ENCODE data around the gene CDC42SE1. TPM values are rescaled to one million over a fixed set of nuclear protein-coding genes. Genes with fewer than 3 reads are reported as not detected.

CDC42SE1 gene
- total RNA-seq, 1 experiment from 2014 or later: 60.8 TPM

GRCh38 chr1:151056149-151056548, 3.3 kb downstream of the CDC42SE1 start:
- Histone ChIP-seq H2AFZ (ENCODE audit: low read length) (no peak overlapping the region), H3F3A (ENCODE audit: low read length, unreplicated experiment) (peaks cover 4% of the 10 kb centered on the region), H4K20me1 (ENCODE audit: low read length) (peaks cover 25% of the 10 kb centered on the region; the same call in 1 of the 2 replicates), H3K9me2 (replicated peaks; ENCODE audit: low read length) (no peaks in the 10 kb centered on the region), H3K36me3 (ENCODE audit: low read depth, low read length) (peaks cover 49% of the 10 kb centered on the region), H3K4me3 (ENCODE audit: low read length) (no peak overlapping the region), H3K4me2 (ENCODE audit: low read length) (peak overlapping the region; percentile 23; the same call in 1 of the 2 replicates), H3K9ac (ENCODE audit: low read length) (no peak overlapping the region), H3K27me3 (ENCODE audit: low read length) (no peaks in the 10 kb centered on the region), H3K9me3 (ENCODE audit: low read length) (no peaks in the 10 kb centered on the region), H3K4me1 (ENCODE audit: insufficient read depth, low read length) (peaks cover 26% of the 10 kb centered on the region), H3K79me2 (ENCODE audit: low read length) (peaks cover 65% of the 10 kb centered on the region), H3K27ac (ENCODE audit: low read length) (no peak overlapping the region)
- no peak for TF ChIP-seq EZH2 (IDR thresholded peaks at IDR 0.05; ENCODE audit: low read length, unreplicated experiment)
- no peak for TF ChIP-seq EZH2phosphoT487 (IDR thresholded peaks at IDR 0.05; ENCODE audit: borderline replicate concordance, low read length)
- TF ChIP-seq CTCF (conservative IDR thresholded peaks at IDR 0.05; ENCODE audit: low read depth, low read length): no peak
- CTCF ChIA-PET: no interaction called here
- ATAC-seq (no peak), DNase-seq (no peak)
- BruUV-seq (replicated peaks): no TSS peak
- POLR2A ChIA-PET (ENCODE audit: unreplicated experiment): no interaction called here
- intact Hi-C loops (cut with micrococcal nuclease): no loop called here

DNA sequence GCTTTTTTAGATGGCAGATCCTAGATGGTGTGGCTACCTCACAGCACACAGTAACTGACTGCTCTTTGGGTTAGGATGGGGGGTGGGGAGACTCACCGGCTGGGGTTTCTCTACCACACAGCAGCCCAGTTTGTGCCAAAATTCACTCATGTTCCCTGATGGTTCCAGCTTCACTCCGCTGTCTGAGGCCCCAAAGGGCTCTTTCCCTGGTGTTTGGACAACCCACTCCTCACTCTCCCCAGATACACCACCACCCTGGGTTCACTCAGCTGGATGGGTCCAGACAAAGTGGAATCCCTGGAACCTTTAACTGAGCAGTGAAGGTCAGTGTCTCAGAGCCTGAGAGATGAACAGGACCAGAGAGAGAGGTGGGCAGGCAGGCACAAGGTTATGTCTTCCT, 3.8 kb downstream of the CDC42SE1 start:
- BruUV-seq (replicated peaks): no TSS peak
- H3K4me2 ChIP-seq (ENCODE audit: low read length): 0 out of 2 replicates have a peak overlapping the region, but pooled peaks have one; percentile 23
- H3K9me2 ChIP-seq (replicated peaks; ENCODE audit: low read length): no peaks in the 10 kb centered on the region
- H3F3A ChIP-seq (ENCODE audit: low read length, unreplicated experiment): peaks cover 7% of the 10 kb centered on the region
- H3K36me3 ChIP-seq (ENCODE audit: low read depth, low read length): peaks cover 51% of the 10 kb centered on the region
- peaks cover 60% of the 10 kb centered on the region for H3K79me2 ChIP-seq (ENCODE audit: low read length)
- no peaks in the 10 kb centered on the region for H3K27me3 ChIP-seq (ENCODE audit: low read length)
- POLR2A ChIA-PET (ENCODE audit: unreplicated experiment): no interaction called here
- ATAC-seq (no peak), DNase-seq (no peak)
- TF ChIP-seq CTCF (conservative IDR thresholded peaks at IDR 0.05; ENCODE audit: low read depth, low read length) (no peak), EZH2 (IDR thresholded peaks at IDR 0.05; ENCODE audit: low read length, unreplicated experiment) (no peak), EZH2phosphoT487 (IDR thresholded peaks at IDR 0.05; ENCODE audit: borderline replicate concordance, low read length) (no peak)
- H3K9ac ChIP-seq (ENCODE audit: low read length): no peak overlapping the region
- H3K4me3 ChIP-seq (ENCODE audit: low read length): no peak overlapping the region
- intact Hi-C loops (cut with micrococcal nuclease): no loop called here
- H2AFZ ChIP-seq (ENCODE audit: low read length): no peak overlapping the region
- CTCF ChIA-PET: no interaction called here
- H3K4me1 ChIP-seq (ENCODE audit: insufficient read depth, low read length): peaks cover 22% of the 10 kb centered on the region
- no peaks in the 10 kb centered on the region for H3K9me3 ChIP-seq (ENCODE audit: low read length)
- H4K20me1 ChIP-seq (ENCODE audit: low read length): peaks cover 25% of the 10 kb centered on the region; the same call in 1 of the 2 replicates
- no peak overlapping the region for H3K27ac ChIP-seq (ENCODE audit: low read length)

- Histone ChIP-seq H3F3A (ENCODE audit: low read length, unreplicated experiment) (peaks cover 9% of the 10 kb centered on the region), H3K27ac (ENCODE audit: low read length) (no peak overlapping the region), H3K27me3 (ENCODE audit: low read length) (no peaks in the 10 kb centered on the region), H3K4me1 (ENCODE audit: insufficient read depth, low read length) (peaks cover 22% of the 10 kb centered on the region), H3K9ac (ENCODE audit: low read length) (no peak overlapping the region), H3K4me2 (ENCODE audit: low read length) (no peak overlapping the region), H3K9me2 (replicated peaks; ENCODE audit: low read length) (no peaks in the 10 kb centered on the region), H3K36me3 (ENCODE audit: low read depth, low read length) (peaks cover 51% of the 10 kb centered on the region), H4K20me1 (ENCODE audit: low read length) (peaks cover 25% of the 10 kb centered on the region; the same call in 1 of the 2 replicates), H3K9me3 (ENCODE audit: low read length) (no peaks in the 10 kb centered on the region), H3K79me2 (ENCODE audit: low read length) (peaks cover 55% of the 10 kb centered on the region), H3K4me3 (ENCODE audit: low read length) (no peak overlapping the region), H2AFZ (ENCODE audit: low read length) (no peak overlapping the region)
- ChIA-PET POLR2A (ENCODE audit: unreplicated experiment) (no interaction called here), CTCF (no interaction called here)
- ATAC-seq (no peak), DNase-seq (no peak)
- TF ChIP-seq EZH2phosphoT487 (IDR thresholded peaks at IDR 0.05; ENCODE audit: borderline replicate concordance, low read length) (no peak), EZH2 (IDR thresholded peaks at IDR 0.05; ENCODE audit: low read length, unreplicated experiment) (no peak), CTCF (conservative IDR thresholded peaks at IDR 0.05; ENCODE audit: low read depth, low read length) (no peak)
- intact Hi-C loops (cut with micrococcal nuclease): no loop called here
- BruUV-seq (replicated peaks): no TSS peak
Observed at GRCh38 chr1:151054971-151055547, 4.4 kb downstream of the CDC42SE1 start.
